ENCODE data around the gene ZNF768.
A peak's percentile ranks its signal among the peaks of the same experiment; 100 is the strongest.

The ZNF768 gene

DNA sequence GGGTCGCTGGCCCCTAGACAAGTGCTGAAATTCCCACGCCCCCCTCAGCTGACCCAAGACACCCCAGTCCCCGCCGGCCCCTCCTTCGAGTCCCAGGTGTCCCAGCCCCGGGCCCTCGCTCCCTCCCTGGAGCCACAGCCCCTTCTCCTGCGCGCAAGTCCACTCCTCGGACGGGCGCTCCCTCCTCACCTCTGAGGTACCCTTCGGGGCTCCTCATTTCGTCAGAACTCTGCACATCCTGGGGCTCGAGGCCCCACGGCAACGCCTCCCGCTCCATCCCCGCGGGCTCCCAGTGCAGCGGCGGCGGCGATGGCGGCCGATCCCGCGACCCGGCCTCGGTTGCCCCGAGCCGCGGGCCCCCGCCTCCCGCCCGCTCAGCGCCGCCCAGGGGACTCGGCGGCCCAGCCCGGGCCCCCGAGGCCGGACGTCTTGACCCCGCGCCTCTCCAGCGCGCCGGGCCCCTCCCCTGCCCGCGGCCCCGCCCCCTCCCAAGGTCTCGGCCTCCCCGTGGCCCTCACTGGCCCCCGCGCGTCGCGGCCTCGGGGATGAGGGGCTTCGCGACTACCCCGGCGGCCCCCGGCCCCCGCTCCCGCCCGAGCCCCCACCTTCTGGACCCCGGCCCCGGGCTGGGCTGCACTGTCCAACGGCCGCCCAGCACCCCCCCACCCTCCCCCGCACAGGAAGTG is at the start of gene ZNF768:
TSS of gene ZNF768 (minus strand) at position 430 of the 686 bp plus-strand sequence. CDS start at position 277, 153 bp downstream.
- DNase-seq (ENCODE audit: low read depth) = peak; percentile 40
- TF ChIP-seq, protein P1, sequence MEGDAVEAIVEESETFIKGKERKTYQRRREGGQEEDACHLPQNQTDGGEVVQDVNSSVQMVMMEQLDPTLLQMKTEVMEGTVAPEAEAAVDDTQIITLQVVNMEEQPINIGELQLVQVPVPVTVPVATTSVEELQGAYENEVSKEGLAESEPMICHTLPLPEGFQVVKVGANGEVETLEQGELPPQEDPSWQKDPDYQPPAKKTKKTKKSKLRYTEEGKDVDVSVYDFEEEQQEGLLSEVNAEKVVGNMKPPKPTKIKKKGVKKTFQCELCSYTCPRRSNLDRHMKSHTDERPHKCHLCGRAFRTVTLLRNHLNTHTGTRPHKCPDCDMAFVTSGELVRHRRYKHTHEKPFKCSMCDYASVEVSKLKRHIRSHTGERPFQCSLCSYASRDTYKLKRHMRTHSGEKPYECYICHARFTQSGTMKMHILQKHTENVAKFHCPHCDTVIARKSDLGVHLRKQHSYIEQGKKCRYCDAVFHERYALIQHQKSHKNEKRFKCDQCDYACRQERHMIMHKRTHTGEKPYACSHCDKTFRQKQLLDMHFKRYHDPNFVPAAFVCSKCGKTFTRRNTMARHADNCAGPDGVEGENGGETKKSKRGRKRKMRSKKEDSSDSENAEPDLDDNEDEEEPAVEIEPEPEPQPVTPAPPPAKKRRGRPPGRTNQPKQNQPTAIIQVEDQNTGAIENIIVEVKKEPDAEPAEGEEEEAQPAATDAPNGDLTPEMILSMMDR (IDR thresholded peaks at IDR 0.05; ENCODE audit: low read length, missing control alignments) = no peak
- H3K4me3 ChIP-seq (replicated peaks; ENCODE audit: low read depth, low read length) = peak within 1 kb of the TSS; percentile 79

DNA sequence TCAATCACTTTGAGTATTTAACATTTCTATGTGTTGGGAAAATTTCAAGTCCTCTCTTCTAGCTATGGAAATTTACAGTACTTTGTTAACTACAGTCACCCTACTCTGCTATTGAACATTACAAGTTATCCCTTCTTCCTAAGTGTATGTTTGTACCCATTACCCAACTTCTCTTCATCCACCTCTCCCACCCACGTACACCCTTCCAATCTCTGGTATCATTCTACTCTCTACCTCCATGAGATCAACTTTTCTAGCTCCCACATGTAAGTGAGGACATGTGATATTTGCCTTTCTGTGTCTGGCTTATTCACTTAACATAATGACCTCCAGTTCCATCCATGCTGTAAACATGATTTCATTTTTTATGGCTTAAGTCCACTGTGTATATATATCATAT is 48.3 kb upstream of the ZNF768 start:
- H3K4me3 ChIP-seq (replicated peaks; ENCODE audit: low read depth, low read length) = no peak overlapping the region
- TF ChIP-seq, protein P1 (IDR thresholded peaks at IDR 0.05; ENCODE audit: low read length, missing control alignments) = no peak
- DNase-seq (ENCODE audit: low read depth) = no peak

- peak; percentile 98 for DNase-seq (ENCODE audit: low read depth)
- peak within 1 kb of the TSS; percentile 67 for H3K4me3 ChIP-seq (replicated peaks; ENCODE audit: low read depth, low read length)
- TF ChIP-seq, protein P1 (IDR thresholded peaks at IDR 0.05; ENCODE audit: low read length, missing control alignments) = no peak
These were observed 45.3 kb upstream of the ZNF768 start, which contains the start of gene ZNF688 for GRCh38 chr16:30571445-30572322. Gene ZNF688, minus strand, starts transcription at chr16:30571714. Its CDS starts 85 bp downstream, at chr16:30571629.

- peak overlapping the region; percentile 67 for H3K4me3 ChIP-seq (replicated peaks; ENCODE audit: low read depth, low read length)
- peak; percentile 50 for DNase-seq (ENCODE audit: low read depth)
- TF ChIP-seq, protein P1 (IDR thresholded peaks at IDR 0.05; ENCODE audit: low read length, missing control alignments) = no peak
These were observed 44.5 kb upstream of the ZNF768 start for GRCh38 chr16:30570636-30571444.

DNA sequence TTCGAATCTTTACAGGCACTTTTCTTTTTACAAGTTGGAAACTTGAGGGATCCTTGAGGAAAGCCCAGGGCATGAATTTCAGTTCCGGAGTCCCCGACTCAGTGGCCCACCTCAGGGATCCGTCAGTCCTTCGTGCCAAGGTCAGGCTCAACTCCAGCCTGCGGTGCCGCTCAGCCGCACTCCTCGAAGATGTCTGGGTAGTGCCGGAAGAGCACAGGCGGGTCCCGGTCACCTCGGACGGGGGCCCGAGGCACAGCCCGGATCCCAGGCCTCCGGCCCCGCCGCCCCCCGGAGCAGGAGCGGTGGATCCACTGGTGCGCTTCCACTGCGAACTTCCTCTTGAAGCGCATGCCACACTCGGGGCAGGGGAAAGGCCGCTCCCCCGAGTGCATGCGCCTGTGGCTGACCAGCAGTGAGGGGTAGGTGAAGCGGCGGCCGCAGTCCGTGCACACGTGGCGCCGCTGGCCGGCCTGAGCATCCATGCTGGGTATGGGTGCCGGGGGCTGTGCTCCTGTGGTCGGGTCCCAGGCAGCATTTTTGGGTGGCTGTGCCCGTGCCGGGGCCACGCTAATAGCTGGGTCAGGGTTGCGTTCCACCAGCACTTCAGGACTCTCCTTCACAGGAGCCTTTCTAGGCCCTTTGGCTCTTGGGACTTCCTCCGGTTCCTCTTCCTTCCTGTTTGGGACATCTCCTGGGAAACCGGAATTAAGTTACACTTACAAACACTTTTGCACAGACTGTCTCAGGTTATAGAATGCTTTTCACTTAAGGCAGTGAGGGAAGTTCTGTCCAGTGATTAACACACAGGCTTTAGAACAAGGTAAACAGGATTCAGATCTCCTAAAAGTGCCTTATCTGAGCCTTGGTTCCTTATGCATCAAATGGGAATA is 43.6 kb upstream of the ZNF768 start:
- H3K4me3 ChIP-seq (replicated peaks; ENCODE audit: low read depth, low read length) = no peak overlapping the region
- TF ChIP-seq, protein P1 (IDR thresholded peaks at IDR 0.05; ENCODE audit: low read length, missing control alignments) = no peak
- DNase-seq (ENCODE audit: low read depth) = peak; percentile 7

- DNase-seq (ENCODE audit: low read depth) = no peak
- H3K4me3 ChIP-seq (replicated peaks; ENCODE audit: low read depth, low read length) = no peak overlapping the region
- TF ChIP-seq, protein P1 (IDR thresholded peaks at IDR 0.05; ENCODE audit: low read length, missing control alignments) = no peak
These were observed 42.9 kb upstream of the ZNF768 start for GRCh38 chr16:30569281-30569680.

All from fibroblast of pulmonary artery (primary cell).